GM18517 (cell line): ENCODE measurements around the gene PPP1R1B.

Experiments
- ATAC-seq: cut with Tn5 transposase; IDR thresholded peaks from one replicate; pipeline ENCODE4 v1.9.1; 2021; ENCODE audit warnings: mild to moderate bottlenecking, moderate library complexity; ENCODE audit not compliant: unreplicated experiment

The PPP1R1B gene

DNA sequence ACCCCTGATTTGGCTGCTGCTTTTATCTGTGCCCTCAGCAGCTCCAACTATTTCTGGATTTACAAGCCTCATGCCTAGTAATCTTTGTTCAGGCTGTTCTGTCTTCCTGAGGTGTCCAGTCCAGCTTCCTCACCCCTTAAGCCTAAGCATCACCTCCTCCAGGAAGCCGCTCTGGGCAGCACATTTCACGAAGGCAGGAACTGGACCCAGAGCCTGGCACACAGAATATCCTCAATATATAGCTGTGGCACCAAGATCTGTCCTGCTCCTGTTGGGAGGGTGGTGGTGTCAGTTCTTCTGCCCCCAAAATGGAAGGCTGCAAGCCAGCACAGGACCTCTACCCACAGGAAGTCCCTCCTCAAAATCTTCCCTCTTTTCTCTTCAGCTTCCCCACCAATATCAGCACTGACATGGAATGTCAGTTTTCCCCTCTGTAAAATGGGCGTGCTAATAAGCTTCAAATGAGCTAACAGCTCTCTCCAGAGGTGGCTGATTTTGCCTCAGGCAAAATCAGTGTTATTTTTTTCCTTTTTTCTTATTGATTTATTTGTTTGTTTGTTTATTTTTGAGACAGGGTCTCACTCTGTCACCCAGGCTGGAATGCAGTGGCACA lies 12.1 kb upstream of the PPP1R1B start:
- ATAC-seq, result no peak

DNA sequence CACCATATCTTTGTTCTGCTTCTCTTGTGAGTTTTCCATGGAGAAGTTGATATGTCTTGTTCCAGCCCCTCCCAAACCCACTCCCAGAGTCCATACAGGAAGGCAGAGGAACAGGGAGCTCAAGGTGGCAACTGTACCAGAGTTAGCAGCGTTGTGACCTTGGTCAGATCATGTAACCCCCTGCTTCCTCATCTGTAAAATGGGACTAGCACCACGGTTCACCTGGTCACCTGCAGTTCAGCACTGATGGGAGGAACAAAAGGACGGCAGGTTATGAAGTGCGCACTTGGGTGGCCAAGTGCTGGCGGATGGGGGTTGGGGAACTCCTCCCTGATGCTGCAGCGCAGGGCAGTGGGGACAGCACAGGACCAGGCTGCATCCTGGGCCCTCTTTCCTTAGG lies 11.3 kb upstream of the PPP1R1B start:
- no peak for ATAC-seq

DNA sequence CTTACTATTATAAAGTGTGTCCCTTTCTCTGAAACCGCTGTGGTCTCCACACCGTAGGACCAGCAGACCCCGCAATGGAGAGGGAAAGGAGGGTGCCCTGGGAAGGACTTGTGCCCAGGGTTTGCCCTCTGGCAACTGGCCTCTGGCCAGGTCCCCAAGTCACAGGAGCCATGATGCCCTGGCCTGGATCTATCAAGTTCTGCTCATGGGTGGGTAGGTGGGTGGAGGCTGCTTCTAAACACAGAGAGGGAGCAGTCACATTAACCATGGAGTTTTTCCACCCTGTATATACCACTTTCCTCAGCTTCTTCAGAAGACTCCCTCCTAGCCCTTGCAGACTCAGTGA lies 9.7 kb upstream of the PPP1R1B start:
- no peak for ATAC-seq

DNA sequence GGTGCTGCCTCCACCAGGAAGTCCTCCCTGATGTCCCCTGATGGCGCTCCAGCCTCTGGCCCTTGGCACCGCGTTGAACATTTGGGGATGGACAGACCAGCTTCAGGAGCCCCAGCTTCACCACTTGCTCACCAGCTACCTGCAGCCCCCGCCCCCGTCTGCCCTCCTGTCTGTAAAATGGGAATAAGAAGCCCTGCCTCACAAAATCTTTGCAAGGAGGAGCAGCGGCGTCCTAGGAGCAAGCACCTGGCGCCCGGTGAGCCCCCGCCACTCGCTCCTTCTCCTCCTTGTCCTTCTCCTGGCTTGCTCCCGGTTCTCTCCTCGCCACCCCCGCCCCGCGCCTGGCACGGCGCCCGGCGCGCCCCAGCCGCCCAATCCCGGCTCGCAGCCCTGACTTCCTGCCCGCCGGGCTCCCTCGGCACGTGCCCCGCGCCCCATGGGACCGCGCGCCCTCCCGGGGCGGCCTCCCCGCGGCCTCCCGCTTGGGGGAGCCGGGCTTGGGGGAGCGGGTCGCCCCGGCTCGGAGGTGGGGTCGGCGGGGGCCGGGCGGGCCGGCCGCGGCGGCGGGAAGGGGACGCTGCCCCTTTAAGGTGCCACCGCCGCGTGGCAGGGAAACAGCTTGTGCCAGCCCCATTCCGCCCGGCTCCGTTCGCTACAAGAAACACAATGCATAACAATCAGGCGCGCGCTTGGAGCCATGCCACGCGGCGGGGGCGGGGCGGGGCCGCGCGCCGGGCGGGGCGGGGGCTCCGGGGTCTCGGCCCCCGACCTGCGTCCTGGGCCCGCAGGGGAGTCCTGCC lies 9.1 kb upstream of the PPP1R1B start:
- ATAC-seq, result no peak

DNA sequence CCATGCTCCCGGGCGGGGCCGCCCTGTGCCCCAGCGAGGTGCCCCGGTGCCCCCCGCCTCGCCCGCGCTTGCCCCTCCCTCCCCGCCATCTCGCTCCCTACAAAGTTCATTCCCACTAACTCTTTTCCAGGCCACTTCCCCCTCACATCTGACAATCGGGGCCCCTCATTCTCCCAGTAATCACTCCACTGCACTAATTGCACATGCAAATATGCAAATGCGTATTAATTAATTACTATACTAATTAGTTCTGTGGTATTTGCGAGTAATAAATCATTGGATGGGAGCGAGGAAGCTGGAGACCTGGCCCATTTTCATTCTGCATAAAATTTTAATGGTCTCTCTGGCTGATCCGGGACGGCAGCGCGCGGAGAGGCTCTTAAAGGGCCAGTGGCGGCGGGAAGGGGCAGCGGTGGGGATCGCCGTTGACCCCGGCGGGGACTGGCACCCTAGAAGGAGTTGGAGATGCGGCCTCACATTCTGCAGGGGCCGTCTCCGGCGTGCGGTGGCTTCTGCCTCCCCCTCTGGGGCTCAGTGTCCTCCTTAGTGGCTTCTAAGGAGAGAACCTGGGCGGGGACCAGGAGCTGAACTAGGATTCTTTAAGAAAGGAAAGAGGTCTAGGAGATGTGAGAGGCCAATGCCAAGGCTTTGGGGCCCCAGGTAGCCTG lies 8.4 kb upstream of the PPP1R1B start:
- ATAC-seq, result no peak

DNA sequence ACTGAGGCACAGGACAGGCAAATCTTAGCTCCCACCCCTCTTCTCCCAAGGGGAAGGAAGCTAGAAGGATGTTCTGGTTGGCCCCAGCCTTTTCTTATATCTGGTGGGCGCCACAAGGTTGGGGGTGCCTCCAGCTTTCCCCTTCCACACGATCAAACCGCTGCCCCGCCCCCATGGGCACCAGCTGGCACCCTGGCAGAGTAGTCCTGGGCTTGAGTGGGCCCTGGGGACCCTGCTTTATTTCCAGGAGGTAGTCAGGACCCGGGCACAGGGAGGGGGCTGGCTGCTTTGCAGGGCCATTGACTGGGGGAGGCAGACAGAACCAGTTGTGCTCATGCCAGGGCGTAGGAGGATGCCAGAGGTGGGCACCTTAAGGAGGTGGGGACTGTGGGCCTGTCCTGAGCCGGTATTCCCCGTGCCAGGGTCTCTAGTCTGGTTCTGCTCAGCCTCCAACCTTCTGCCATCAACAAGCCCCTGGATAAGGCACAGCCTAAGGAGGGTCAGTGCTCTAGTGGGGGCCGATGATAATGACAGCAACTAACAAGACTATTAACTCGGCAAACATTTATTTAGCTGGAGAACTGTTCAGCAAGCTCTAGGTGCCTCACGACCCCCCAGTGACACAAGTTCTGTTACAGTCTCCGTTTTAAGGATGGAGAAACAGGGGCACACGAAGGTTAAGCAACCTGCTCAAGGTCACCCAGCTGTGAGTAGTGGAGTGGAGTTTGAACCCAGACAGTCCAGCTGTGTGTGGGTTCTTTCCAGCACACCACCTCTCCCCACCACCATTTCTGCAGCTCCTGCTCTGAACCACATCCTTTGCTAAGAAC lies 7.6 kb upstream of the PPP1R1B start:
- ATAC-seq, result no peak

DNA sequence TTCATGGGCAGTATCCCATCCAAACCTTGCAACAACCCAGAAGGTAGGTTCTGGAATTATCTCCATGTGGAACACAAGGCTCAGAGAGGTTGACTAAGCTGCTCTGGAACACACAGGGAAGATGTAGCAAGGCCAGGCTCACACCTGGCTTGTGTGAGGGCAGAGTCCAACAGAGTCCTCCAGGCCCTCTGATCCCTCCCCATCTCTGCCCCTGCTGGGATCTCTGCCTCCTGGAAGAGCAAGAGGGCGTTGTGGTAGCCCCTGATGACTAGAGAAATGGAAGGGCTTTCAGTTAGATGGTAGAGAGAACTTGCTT lies 7.0 kb upstream of the PPP1R1B start:
- no peak for ATAC-seq

DNA sequence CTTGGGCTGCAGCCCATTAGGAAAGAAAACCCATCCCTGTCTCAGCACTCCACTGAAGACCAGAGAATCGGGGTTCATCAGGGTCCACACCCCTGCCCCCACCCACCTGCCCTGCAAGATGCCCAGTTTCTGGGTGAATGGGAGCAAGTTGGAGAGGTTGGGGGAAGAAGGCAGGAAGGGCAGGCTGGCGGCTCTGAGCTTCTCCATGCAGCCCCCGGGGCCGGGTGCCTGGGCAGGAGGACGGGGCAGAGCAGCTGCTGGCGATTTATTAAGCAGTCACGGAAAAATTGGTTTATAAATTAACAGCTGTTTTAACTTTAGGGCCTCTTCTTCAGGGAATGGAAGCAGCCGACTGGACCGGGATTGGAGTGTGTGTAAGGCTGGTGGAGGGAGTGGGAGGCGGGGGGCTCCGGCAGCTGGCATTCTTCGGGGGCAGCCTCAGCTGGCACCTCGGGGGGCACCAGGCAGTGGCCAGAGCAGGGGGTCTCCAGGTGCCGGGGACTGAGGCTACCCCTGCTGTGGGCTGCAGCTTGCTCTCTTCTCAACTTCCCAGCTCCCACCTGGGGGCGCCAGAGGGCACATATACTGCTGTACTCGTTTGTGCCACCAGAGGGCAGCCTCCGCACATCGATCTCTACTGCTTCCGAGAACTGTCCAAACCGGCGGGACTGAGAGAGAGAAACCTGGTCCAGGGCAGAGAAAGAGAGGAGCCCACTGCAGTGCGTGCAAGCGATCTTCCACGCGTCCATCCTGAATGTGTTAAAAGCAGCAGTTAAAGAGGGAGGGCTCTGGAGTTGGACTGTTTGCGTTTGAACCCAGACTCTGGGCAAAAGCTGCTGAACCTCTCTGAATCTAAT lies 5.0 kb upstream of the PPP1R1B start:
- no peak for ATAC-seq

DNA sequence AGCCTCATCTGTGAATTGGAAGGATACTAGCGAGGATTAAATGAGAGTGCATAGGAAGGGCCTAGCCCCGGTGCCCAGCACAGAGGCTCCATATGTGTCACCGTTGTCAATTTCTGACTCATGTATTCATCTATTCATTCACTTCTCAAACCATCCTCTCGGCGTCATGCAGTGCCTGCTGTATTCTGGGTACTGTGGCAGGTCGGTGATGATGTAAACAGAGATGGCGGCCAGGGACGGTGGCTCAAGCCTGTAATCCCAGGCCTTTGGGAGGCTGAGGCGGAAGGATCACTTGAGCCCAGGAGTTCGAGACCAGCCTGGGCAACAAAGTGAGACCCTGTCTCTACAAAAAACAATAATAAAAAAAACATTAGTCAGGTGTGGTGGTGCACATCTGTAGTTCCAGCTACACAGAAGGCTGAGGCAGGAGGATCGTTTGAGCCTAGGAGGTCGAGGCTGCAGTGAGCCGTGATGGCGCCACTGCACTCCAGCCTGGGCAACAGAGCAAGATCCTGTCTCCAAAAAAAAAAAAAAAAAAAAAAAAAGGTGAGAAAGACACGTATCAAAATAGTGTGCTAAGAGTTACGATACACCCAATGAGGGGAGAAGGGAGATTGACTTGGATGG lies 4.3 kb upstream of the PPP1R1B start:
- ATAC-seq, result no peak

DNA sequence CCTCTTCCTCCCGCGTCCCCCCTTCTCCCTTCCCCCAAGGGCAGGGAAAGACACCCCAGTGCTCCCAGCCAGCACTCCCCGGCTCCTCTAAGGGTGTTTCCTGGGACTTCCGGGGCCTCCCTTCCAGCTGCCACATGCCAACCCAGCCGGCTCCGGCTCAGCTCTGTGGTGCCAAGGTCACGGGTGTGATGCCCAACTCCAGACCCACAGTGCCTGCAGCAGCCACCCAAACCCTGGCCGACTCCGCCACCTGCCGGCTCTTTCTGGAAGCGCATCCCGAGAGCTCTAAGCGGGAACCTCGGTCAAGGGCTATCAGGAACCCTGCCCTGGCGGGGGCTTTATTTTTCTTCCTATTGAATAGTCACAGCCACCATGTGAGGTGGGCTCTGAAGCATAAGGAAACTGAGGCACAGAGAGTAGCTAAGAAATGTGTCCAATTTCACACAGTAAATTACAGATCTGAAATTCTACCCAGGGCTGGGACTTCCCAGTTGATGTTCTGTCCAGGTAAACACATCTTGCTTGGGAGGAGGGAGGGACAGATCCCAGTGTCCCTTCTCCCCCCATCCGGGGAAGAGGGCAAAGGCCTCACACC lies 3.3 kb upstream of the PPP1R1B start:
- ATAC-seq, result no peak

DNA sequence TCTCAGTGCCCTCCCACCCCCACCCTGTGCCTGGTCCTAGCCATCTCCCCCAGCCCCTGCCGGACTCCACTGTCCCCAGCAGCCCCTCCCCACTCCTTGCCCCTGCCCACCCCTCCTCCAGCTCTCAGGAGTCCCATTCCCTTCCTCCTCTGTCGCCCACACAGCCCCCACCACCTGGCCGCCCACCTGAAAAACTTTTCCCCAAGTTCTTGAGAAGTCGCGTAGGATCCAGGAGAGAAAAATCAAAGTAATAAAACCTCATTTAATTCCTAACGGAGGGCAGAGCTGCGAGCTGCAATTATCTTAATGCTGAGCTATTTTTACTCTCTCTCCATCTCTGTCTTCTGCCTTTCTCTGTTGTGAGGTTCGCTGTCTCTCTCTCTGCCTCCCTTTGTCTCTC lies 2.4 kb upstream of the PPP1R1B start:
- ATAC-seq, result no peak

DNA sequence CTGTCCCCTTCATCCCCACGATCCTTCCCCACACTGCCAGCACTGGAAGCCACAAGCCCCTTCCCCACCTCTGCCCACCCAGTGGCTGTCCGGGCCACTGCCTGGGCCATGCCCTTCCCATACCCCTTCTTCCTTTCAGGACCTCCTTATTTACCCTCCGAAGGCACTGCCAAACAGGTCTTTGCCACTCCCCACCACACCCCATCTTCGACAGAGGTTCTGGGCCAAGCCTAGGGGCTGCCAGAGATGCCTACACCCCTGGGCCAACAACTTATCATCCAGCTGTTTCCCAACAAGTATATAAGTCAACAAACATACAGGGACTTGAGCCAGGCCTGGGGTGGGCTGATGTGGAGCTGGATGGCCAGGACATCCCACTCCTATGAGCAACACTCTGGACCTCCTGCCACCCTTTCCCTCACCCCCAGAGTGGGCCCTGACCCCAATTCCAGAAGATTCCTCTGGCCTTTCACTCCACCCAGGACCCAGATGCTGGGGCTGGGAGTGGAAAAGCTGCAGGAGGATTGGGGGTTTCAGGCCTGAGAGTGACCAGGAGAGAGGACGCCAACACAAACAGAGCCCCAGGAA lies 1.5 kb upstream of the PPP1R1B start:
- no peak for ATAC-seq

DNA sequence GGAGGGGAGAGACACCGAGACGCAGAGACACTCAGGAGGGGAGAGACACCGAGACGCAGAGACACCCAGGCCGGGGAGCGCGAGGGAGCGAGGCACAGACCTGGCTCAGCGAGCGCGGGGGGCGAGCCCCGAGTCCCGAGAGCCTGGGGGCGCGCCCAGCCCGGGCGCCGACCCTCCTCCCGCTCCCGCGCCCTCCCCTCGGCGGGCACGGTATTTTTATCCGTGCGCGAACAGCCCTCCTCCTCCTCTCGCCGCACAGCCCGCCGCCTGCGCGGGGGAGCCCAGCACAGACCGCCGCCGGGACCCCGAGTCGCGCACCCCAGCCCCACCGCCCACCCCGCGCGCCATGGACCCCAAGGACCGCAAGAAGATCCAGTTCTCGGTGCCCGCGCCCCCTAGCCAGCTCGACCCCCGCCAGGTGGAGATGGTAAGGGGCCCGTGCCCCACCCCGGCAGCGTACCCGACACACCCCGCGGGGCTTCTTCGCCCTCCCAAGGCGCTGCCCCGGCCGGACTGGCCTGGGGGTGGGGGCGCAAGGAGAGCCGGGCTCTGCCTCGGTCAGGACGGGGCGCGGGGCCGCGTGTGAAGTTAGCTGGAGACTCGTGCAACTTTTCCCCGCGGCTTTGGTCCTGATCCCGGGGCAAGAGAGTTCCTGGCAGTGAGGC lies 427 bp downstream of the PPP1R1B start:
- ATAC-seq, result no peak

DNA sequence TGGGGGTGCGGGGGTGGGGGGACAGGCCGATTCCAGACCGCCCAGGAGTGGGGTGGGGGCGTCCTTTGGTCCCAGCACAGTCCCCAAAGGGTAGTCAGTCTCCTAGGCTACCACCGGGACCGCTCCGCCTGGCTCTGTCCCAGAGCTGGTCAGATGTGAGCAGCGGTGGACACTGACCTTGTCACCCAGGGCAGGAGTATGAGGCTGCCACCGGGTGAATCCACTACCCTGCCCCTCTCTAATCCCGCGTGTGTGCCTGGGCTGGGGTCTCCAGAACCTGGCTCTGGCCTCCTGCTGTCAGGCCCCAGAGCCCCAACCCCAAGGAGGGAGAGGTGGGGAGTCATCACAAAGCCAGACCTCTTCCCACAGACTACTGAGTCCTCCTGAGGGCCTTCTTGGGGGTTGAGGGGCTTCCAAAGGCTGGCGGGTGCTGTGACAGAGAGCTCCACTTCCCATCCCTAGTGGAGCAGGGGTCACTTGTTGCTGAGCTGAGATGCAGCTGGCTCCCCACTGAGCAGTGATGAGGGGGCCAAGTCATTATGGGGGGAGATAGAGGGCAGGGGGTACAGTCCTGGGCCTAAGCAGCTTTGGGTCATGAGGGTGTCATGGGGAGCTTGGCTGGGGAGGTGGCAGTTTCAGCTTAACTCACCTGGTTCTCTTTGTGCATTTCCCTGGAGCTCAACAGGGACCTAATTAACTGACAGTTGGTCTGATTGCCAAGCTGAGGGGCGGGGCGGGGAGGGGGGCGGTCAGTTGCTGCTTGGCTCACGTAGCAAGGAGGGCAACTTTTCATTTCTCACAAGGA lies 1.2 kb downstream of the PPP1R1B start:
- ATAC-seq, result no peak

DNA sequence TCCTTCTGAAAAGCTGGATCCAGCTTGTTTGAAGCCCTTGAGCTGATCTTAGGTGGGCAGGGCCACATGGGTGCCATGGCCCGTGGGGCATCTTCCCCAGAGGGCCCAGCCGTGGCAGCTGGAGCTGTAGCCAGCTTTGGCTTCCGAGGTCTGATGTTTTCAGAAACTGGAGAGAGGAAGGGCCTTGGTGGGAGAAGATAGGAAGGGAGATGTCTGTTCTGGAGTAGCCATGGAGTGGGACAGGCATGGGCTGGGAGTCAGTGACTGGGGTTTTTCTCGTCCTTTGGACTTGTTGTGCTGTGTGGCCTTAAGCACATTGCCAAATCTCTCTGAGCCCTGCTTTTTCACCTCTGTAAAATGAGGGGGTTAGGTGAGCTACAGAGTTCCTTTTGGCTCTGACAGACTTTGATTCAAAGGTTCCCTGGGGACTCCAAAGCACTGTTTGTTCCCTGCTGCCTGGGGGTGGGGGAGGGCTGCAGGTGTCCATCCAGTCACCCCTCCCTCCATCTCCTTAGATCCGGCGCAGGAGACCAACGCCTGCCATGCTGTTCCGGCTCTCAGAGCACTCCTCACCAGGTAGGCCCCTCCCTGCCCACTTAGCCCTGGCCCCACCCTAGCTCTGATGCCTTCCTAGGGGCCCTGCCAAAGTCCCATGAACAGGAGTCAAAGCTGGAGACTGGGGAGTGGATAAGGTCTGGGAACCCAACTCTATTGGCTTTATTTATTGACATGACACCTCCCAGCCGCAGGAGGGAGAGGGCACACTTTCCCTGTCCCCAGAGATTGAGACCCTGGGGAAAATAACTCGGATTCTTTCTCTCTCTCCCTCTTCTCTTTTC lies 2.1 kb downstream of the PPP1R1B start:
- ATAC-seq, result no peak

DNA sequence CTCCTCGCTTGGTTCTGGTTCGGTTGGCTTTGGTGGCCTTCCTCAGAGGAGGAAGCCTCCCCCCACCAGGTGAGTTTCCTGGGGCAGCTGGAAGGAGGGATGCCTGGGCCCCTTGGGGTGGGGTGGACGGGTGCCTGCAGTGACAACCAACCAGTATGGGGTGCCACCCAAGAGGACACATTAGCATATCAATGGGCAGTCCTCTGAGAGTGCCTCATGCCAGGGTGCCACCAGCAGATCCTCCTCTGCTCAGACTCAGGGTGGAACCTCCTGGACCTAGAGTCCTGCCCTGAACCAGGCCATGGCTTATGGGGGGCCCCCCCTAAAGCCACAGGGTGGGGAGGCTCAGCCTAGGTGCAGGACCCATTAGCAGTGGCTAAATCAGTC lies 2.7 kb downstream of the PPP1R1B start:
- no peak for ATAC-seq

DNA sequence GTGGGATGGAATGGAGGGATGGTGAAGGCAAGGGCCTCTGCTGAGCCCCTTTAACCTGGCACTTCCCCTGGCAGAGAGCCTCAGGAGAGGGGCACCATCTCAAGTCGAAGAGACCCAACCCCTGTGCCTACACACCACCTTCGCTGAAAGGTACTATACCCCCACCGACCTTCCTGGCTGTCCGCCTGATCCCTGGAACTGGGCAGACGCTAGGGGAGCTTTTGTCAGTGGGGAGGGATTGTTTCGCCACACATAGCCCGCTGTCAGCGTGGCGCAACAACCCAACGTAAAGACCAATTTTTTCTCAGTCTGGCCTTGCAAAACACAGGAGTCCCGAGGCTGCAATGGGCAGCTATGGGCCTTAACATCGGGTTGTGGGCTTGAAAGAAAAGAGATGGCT lies 3.1 kb downstream of the PPP1R1B start:
- ATAC-seq, result no peak
